HG03108 (cell line): ENCODE measurements around the gene ERF.
"Not testable (repeated sequence)": the region's sequence is repeated elsewhere in the genome, so short reads cannot be mapped to it uniquely, and the experiment has no call there.

Source experiments
- ATAC-seq: cut with Tn5 transposase; IDR thresholded peaks from one replicate; pipeline ENCODE4 v1.9.1; 2021; ENCODE audit warnings: moderate library complexity; ENCODE audit not compliant: unreplicated experiment

ERF gene

GRCh38 chr19:42275517-42275916, 20.6 kb upstream of the ERF start:
- no peak for ATAC-seq

- no peak for ATAC-seq
These were observed 20.2 kb upstream of the ERF start for GRCh38 chr19:42275103-42275502.

GRCh38 chr19:42274065-42274682, 19.2 kb upstream of the ERF start:
- ATAC-seq: no peak

GRCh38 chr19:42273407-42274064, 18.6 kb upstream of the ERF start:
- ATAC-seq: no peak

- ATAC-seq: no peak
These were observed 18.1 kb upstream of the ERF start for GRCh38 chr19:42272989-42273406.

GRCh38 chr19:42272535-42272897, 17.6 kb upstream of the ERF start:
- no peak for ATAC-seq

- no peak for ATAC-seq
These were observed 17.1 kb upstream of the ERF start for GRCh38 chr19:42271861-42272534.

DNA sequence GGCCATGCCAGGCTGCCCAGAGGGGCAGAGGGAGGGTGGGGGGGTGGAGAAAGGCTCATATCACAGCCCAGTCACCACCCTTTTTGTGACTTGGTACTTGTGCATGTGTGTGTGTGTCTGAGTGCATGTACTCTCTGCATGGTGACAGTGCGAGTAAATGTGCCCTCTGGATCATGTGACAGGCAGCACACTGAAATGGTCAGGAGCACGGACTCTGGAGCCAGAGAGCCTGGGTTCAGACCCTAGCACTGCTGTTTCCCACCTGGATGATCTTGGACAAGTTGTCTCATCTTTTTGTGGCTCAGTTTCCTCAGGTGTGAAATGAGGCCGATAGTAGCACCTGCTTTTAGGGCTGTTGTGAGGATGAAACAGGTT, 16.1 kb upstream of the ERF start:
- ATAC-seq: no peak

GRCh38 chr19:42270346-42271044, 15.6 kb upstream of the ERF start:
- ATAC-seq: no peak

- ATAC-seq: no peak
These were observed 14.8 kb upstream of the ERF start for GRCh38 chr19:42269478-42270345.

DNA sequence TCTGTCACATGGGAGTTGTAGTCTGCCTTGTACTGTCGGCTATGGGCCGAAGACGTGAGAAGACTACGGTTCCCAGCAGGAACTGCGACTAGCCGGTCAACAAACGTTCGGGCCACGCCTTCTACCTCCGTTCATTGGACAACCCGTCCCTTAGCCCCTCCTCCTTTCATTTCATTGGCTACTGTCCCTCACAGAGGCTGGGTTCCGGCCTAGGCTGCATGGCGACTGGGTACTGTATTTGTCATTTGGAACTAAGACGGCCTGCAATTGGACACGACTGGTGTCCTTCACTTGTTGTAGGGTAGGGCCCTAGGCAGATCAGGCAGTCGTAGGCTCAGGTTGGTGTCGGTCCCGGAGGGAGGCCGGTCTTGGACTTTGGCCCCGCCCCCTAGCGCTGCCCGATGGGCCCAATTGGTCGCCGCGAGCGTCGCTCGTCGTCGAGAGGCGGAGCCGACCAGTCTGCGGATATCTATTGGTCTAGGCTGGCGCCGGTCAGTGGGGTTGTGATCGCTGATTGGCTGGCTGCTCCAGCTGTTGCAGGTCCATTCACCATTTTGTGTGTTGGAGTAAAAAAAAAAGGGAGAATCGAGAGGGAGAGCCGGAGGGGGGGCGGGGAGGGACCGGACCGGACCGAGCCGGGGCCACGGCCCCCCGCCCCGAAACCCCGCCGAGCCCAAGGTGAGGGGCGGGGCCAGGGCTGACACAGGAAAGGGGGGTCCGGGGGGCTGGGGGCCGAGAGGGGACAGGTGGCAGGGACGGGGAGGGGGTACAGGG, 14.0 kb upstream of the ERF start, which contains the start of gene CIC:
TSS of gene CIC (plus strand) at position 549 of the 774 bp plus-strand sequence. CDS start 2,532 bp downstream, outside the sequence.
- peak; percentile 73 for ATAC-seq

- ATAC-seq: peak; percentile 46
These were observed 13.3 kb upstream of the ERF start for GRCh38 chr19:42268142-42268703.

- ATAC-seq: no peak
These were observed 12.8 kb upstream of the ERF start for GRCh38 chr19:42267644-42268141.

DNA sequence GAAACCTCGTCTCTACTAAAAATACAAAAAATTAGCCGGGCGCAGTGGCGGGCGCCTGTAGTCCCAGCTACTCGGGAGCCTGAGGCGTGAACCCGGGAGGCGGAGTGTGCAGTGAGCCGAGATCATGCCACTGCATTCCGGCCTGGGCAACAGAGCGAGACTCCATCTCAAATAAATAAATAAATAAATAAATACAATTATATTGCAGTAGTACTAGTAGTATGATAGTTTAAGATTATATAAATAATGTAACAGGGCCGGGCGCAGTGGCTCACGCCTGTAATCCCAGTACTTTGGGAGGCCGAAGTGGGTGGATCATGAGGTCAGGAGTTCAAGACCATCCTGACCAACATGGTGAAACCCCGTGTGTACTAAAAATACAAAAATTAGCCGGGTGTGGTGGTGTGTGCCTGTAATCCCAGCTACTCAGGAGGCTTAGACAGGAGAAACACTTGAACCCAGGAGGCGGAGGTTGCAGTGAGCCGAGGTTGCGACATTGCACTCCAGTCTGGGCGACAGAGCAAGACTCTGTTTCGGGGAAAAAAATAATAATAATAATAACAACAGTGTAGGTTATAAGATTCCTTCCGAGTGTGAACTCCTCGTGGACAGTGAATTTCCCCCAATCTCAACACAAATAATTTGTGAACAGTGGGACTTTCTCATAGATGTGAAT, 12.1 kb upstream of the ERF start:
- not testable (repeated sequence) for ATAC-seq

DNA sequence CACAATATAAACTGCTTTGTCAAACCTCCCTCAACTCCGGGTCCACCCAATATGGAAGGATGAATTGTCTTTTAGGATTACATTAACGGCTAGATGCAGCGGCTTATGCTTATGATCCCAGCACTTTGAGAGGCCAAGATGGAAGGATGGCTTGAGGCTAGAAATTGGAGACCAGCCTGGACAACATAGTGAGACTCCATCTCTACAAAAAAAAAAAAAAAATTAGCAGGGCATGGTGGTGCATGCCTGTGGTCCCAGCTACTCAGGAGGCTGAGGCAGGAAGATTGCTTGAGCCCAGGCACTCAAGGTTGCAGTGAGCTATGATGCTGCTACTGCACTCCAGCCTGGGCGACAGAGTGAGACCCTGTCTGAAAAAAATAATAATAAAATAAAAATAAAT, 11.2 kb upstream of the ERF start:
- ATAC-seq: not testable (repeated sequence)

GRCh38 chr19:42261763-42262162, 6.8 kb upstream of the ERF start:
- ATAC-seq: no peak

- not testable (repeated sequence) for ATAC-seq
These were observed 2.9 kb upstream of the ERF start for GRCh38 chr19:42257842-42258241.

- no peak for ATAC-seq
These were observed 1.1 kb upstream of the ERF start for GRCh38 chr19:42255766-42256745.
